Smooth muscle cell (in vitro differentiated cells): ENCODE data around the gene PNKP. TPM values are rescaled to one million over a fixed set of nuclear protein-coding genes. Genes with fewer than 3 reads are reported as not detected.

Experiments used
- DNase-seq: peaks from one replicate; lab custom pipeline; 2025; ENCODE audit not compliant: unreplicated experiment; lab: John Stamatoyannopoulos, UW
- H2AFZ ChIP-seq: fragments of 200-600 bp; sonication (generic); 2 replicates; pipeline ENCODE4 v1.6.0; 2016; ENCODE audit warnings: antibody characterized with exemption, low read depth, mild to moderate bottlenecking
- H3F3A ChIP-seq: fragments of 200-600 bp; sonication (generic); 2 replicates; pipeline ENCODE4 v1.6.0; 2017; ENCODE audit warnings: antibody characterized with exemption, low read depth
- H3K27ac ChIP-seq: fragments of 200-600 bp; sonication (generic); 2 replicates; pipeline ENCODE4 v1.5.1; 2016; ENCODE audit warnings: low read depth, mild to moderate bottlenecking
- H3K27me3 ChIP-seq: fragments of 200-600 bp; sonication (generic); 2 replicates; pipeline ENCODE4 v1.6.1; 2016; ENCODE audit warnings: low read depth, mild to moderate bottlenecking
- H3K36me3 ChIP-seq: fragments of 200-600 bp; sonication (generic); 2 replicates; pipeline ENCODE4 v1.5.1; 2016; ENCODE audit warnings: low read depth
- H3K4me1 ChIP-seq: fragments of 200-600 bp; sonication (generic); 2 replicates; pipeline ENCODE4 v1.5.1; 2016; ENCODE audit warnings: low read depth
- H3K4me2 ChIP-seq: fragments of 200-600 bp; sonication (generic); 2 replicates; pipeline ENCODE4 v1.6.0; 2016; ENCODE audit warnings: mild to moderate bottlenecking
- H3K4me3 ChIP-seq: fragments of 200-600 bp; sonication (generic); 2 replicates; pipeline ENCODE4 v1.5.1; 2016; ENCODE audit warnings: mild to moderate bottlenecking
- H3K79me2 ChIP-seq: fragments of 200-600 bp; sonication (generic); 2 replicates; pipeline ENCODE4 v1.6.0; 2016; ENCODE audit warnings: low read depth, mild to moderate bottlenecking
- H3K9ac ChIP-seq: fragments of 200-600 bp; sonication (generic); 2 replicates; pipeline ENCODE4 v1.6.0; 2016; ENCODE audit warnings: low read depth
- H3K9me3 ChIP-seq: fragments of 200-600 bp; sonication (generic); replicated peaks from 2 replicates; pipeline ENCODE4 v1.5.1; 2016; ENCODE audit warnings: low read depth
- H4K20me1 ChIP-seq: fragments of 200-600 bp; sonication (generic); 2 replicates; pipeline ENCODE4 v1.6.0; 2016; ENCODE audit warnings: low read depth
- CTCF ChIP-seq: fragments of 200-600 bp; sonication (generic); IDR thresholded peaks from 2 replicates; pipeline ENCODE4 v1.5.1; 2017; ENCODE audit warnings: borderline replicate concordance, mild to moderate bottlenecking, antibody characterized with exemption; ENCODE audit not compliant: insufficient read depth, poor library complexity, severe bottlenecking
- WGBS: methylation state at CpG from one replicate; pipeline ENCODE4 v1.1.7; 2016; ENCODE audit warnings: low lambda C conversion rate; 5-methylcytosine and 5-hydroxymethylcytosine counted together
- microRNA-seq: library from miRNA; unstranded; fragments of <30 nt; microRNA quantifications from one replicate; pipeline ENCODE4, GENCODE V29; 2016; ENCODE audit warnings: borderline number of aligned reads
- polyA plus RNA-seq: library from polyadenylated mRNA; unstranded; fragments of >200 nt; fragmentation: Nextera tagmentation; extraction: Ambion mirVana; gene quantifications from 2 replicates; pipeline ENCODE4 v1.2.1, GENCODE V29; 2016
- small RNA-seq: library from RNA; depleted of rRNA; stranded (forward); fragments of <200 nt; gene quantifications from one replicate; pipeline ENCODE3, GENCODE V24; 2014
- total RNA-seq: library from RNA; depleted of rRNA; stranded (reverse); fragments of >200 nt; gene quantifications from 2 replicates; pipeline ENCODE4 v1.2.3, GENCODE V29; 2014

PNKP gene
- total and polyA plus RNA-seq, 2 experiments from 2014 or later = 15.3 to 42.4 TPM

- peaks cover 16% of the 10 kb centered on the region for H3F3A ChIP-seq
- no peak overlapping the region for H2AFZ ChIP-seq
- no peak for DNase-seq
- no peak for TF ChIP-seq CTCF
- H3K36me3 ChIP-seq = no peaks in the 10 kb centered on the region
- H4K20me1 ChIP-seq = no peaks in the 10 kb centered on the region
- H3K4me1 ChIP-seq = peaks cover 16% of the 10 kb centered on the region
- H3K79me2 ChIP-seq = no peaks in the 10 kb centered on the region
- H3K4me3 ChIP-seq = no peak overlapping the region
- H3K9me3 ChIP-seq = no peaks in the 10 kb centered on the region
- H3K4me2 ChIP-seq = no peak overlapping the region
- 94% methylated on average over 6 of the region's 6 CpGs for WGBS
- H3K27me3 ChIP-seq = no peaks in the 10 kb centered on the region
- H3K9ac ChIP-seq = no peak overlapping the region
- H3K27ac ChIP-seq = no peak overlapping the region
Observed at GRCh38 chr19:49811328-49811727, 56.0 kb downstream of the PNKP start.

Small RNA genes lying within 50 kb of the gene (microRNA-seq; reads per million reads assigned to microRNA genes)
- gene MIR4749 (8.2 reads per million, percentile 8 among the genes with 10 or more reads in this experiment), gene MIR4750 (9.4 reads per million, percentile 11 among the genes with 10 or more reads in this experiment), gene MIR6800 (not detected)

Small RNA genes lying within 50 kb of the gene (small RNA-seq; reads per million reads assigned to genes)
- not detected for gene MIR4749

Other genes starting within 250 kb of the PNKP start
- gene RRAS, start 227.4 kb downstream of the PNKP start, total RNA-seq = 82.3 and 86.5 TPM in 2 replicates
- gene RRAS, start 227.4 kb downstream of the PNKP start, polyA plus RNA-seq = 224 and 248 TPM in 2 replicates
- gene SCAF1, start 225.4 kb downstream of the PNKP start, total RNA-seq = 7.9 and 10.2 TPM in 2 replicates
- 12.1 and 15.9 TPM in 2 replicates for gene SCAF1, start 225.4 kb downstream of the PNKP start, polyA plus RNA-seq
- gene IRF3, start 201.7 kb downstream of the PNKP start, total RNA-seq = 35.1 and 38.2 TPM in 2 replicates
- 45.9 and 64.1 TPM in 2 replicates for gene IRF3, start 201.7 kb downstream of the PNKP start, polyA plus RNA-seq
- gene BCL2L12, start 201.6 kb downstream of the PNKP start, total RNA-seq = 3.2 and 10.8 TPM in 2 replicates
- 34.0 and 44.1 TPM in 2 replicates for gene BCL2L12, start 201.6 kb downstream of the PNKP start, polyA plus RNA-seq
- gene PRMT1, start 190.3 kb downstream of the PNKP start, total RNA-seq = 147 and 174 TPM in 2 replicates
- 170 and 175 TPM in 2 replicates for gene PRMT1, start 190.3 kb downstream of the PNKP start, polyA plus RNA-seq
- 1.6 and 3.6 TPM in 2 replicates for gene ADM5, start 178.0 kb downstream of the PNKP start, total RNA-seq
- 1.7 and 3.1 TPM in 2 replicates for gene ADM5, start 178.0 kb downstream of the PNKP start, polyA plus RNA-seq
- gene CPT1C, start 176.5 kb downstream of the PNKP start, total RNA-seq = 7.6 and 19.7 TPM in 2 replicates
- 20.0 and 21.0 TPM in 2 replicates for gene CPT1C, start 176.5 kb downstream of the PNKP start, polyA plus RNA-seq
- not detected in 2 replicates for gene TSKS, start 104.3 kb downstream of the PNKP start, total RNA-seq
- gene TSKS, start 104.3 kb downstream of the PNKP start, polyA plus RNA-seq = not detected in 2 replicates
- 55.8 and 57.7 TPM in 2 replicates for gene AP2A1, start 100.6 kb downstream of the PNKP start, total RNA-seq
- gene AP2A1, start 100.6 kb downstream of the PNKP start, polyA plus RNA-seq = 57.8 and 65.2 TPM in 2 replicates
- 6.9 and 16.2 TPM in 2 replicates for gene FUZ, start 54.3 kb downstream of the PNKP start, total RNA-seq
- 18.3 and 19.8 TPM in 2 replicates for gene FUZ, start 54.3 kb downstream of the PNKP start, polyA plus RNA-seq
- 16.9 and 20.4 TPM in 2 replicates for gene MED25, start 49.3 kb downstream of the PNKP start, total RNA-seq
- 34.1 and 36.4 TPM in 2 replicates for gene MED25, start 49.3 kb downstream of the PNKP start, polyA plus RNA-seq
- gene PTOV1, start 16.4 kb downstream of the PNKP start, total RNA-seq = 49.0 and 81.0 TPM in 2 replicates
- gene PTOV1, start 16.4 kb downstream of the PNKP start, polyA plus RNA-seq = 256 and 266 TPM in 2 replicates
- 10.4 and 15.8 TPM in 2 replicates for gene AKT1S1, start 9.8 kb upstream of the PNKP start, total RNA-seq
- gene AKT1S1, start 9.8 kb upstream of the PNKP start, polyA plus RNA-seq = 60.2 and 72.2 TPM in 2 replicates
- 7.1 and 9.2 TPM in 2 replicates for gene TBC1D17, start 10.1 kb upstream of the PNKP start, total RNA-seq
- gene TBC1D17, start 10.1 kb upstream of the PNKP start, polyA plus RNA-seq = 41.8 and 45.7 TPM in 2 replicates
- gene IL4I1, start 29.3 kb upstream of the PNKP start, total RNA-seq = 0.13 TPM in 1 of 2 replicates, not detected in the other
- gene IL4I1, start 29.3 kb upstream of the PNKP start, polyA plus RNA-seq = 0.54 and 1.3 TPM in 2 replicates
- gene ATF5, start 61.6 kb upstream of the PNKP start, total RNA-seq = 4.2 and 5.0 TPM in 2 replicates
- gene ATF5, start 61.6 kb upstream of the PNKP start, polyA plus RNA-seq = 10.1 and 14.1 TPM in 2 replicates
- gene NUP62, start 61.9 kb upstream of the PNKP start, total RNA-seq = 17.6 and 24.2 TPM in 2 replicates
- gene NUP62, start 61.9 kb upstream of the PNKP start, polyA plus RNA-seq = 29.5 and 34.2 TPM in 2 replicates
- not detected in 2 replicates for gene SIGLEC11, start 93.6 kb upstream of the PNKP start, total RNA-seq
- gene SIGLEC11, start 93.6 kb upstream of the PNKP start, polyA plus RNA-seq = not detected in 2 replicates
- 31.3 and 41.4 TPM in 2 replicates for gene VRK3, start 157.8 kb upstream of the PNKP start, total RNA-seq
- gene VRK3, start 157.8 kb upstream of the PNKP start, polyA plus RNA-seq = 24.6 and 27.8 TPM in 2 replicates
- gene ZNF473, start 158.4 kb upstream of the PNKP start, total RNA-seq = 8.1 and 10.1 TPM in 2 replicates
- 4.8 and 7.9 TPM in 2 replicates for gene ZNF473, start 158.4 kb upstream of the PNKP start, polyA plus RNA-seq